Activated CD4-positive, alpha-beta T cell treated with anti-CD3 and anti-CD28 coated beads for 1 hour (primary cell): ENCODE data around the gene UBXN1.
"Not testable (repeated sequence)": the region's sequence is repeated elsewhere in the genome, so short reads cannot be mapped to it uniquely, and the experiment has no call there.

Experiments used
- DNase-seq: peaks from one replicate; pipeline ENCODE4 v3.0.0-alpha.2; 2020

Gene UBXN1

DNA sequence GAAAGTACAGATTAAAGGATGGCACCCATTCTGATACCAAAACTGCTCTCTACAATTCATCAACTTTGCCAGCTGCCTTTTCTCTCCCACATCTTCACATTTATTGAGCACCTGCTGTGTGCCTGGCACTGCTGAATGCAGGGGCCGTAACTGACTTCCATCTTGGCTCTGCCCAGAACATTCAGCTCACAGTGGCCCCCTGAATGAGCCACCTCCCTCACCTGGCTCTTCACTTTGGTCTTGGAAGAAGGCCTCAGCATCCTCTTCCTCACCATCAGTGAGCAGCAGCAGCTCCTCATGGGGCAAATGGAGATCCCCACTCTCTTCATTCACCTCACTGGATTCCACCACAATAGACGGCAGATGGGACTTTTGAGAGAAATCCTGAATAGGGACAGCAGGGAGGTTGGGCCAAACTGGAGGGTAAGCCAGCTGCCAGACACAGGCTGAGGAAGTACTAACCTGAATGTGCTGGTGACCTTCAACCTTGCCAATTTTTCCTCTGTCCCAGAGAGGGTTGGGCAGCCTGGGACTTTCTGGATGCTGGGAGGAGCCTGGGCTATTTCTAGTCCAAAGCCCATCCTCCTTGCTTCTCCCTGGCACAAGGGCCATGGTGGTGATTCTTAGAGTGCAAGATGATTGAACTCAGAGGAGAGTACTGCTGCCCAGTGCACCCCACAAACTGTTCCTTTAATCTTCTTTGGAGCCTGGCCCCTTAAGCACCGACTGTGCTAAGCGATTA is 9.3 kb downstream of the UBXN1 start:
- DNase-seq: no peak

DNA sequence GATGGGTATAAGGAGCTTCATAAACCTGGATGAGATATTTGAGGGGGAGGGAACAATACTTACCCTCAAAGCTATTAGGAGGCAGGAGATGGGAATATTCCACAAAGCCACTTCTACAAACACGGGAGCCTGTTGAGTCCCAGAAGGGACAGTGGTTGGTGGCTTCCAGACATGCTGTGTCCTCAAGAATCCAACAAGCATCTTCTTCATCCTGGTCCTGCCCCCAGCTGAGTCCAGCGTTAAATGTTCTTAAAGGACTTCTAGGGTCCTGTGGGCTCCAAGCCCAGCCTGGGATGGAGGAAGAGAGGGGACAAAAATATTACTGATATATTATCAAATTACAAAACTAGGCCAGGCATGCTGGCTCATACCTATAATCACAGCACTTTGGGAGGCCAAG is 11.4 kb downstream of the UBXN1 start:
- no peak for DNase-seq

DNA sequence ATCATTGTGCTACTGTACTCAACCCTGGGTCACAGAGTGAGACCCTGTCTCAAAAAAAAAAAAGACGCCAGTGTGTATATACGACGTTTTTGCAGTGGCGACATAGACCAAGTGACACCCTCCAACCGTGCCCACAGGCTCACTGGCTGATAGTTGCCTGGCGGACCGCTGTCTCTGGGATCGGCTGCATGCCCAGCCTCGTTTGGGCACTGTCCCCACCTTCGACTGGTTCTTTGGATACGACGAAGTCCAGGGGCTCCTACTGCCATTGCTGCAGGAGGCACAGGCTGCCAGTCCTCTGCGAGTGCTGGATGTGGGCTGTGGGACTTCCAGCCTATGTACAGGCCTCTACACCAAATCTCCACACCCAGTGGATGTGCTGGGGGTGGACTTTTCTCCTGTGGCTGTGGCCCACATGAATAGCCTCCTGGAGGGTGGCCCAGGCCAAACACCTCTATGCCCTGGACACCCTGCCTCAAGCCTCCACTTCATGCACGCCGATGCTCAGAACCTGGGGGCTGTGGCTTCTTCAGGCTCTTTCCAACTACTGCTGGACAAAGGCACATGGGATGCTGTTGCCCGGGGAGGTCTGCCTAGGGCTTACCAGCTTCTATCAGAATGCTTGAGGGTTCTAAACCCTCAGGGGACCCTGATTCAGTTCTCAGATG is 12.5 kb downstream of the UBXN1 start:
- DNase-seq: no peak

DNA sequence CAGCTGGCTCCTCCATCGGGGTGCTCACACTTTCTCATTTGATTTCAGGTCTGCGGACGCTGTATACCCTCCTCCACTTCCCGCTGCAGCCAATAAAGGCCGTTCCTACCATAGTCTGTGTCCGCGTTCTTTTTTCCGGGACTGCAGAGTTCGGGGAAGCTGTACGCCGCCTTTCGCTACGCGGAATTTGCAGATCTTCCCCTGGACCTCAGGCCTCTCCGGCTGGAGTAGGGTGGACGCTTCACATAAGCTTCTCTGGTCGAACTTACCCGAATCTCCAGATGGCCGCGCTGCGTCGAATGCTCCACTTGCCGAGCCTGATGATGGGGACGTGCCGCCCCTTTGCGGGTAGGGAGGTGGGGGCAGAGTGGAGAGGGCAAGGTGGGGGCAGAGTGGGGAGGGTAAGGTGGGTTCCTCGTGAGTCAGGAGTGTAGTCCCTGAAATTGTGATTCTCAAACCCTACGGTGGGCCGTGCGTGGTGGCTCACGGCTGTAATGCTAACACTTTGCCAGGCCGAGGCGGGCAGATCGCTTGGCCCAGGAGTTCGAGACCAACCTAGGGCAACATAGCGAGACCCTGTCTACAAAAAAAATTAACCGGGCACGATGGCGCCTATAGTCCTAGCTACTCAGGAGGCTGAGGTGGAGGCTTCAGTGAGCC is 13.1 kb downstream of the UBXN1 start:
- DNase-seq: peak; percentile 42

DNA sequence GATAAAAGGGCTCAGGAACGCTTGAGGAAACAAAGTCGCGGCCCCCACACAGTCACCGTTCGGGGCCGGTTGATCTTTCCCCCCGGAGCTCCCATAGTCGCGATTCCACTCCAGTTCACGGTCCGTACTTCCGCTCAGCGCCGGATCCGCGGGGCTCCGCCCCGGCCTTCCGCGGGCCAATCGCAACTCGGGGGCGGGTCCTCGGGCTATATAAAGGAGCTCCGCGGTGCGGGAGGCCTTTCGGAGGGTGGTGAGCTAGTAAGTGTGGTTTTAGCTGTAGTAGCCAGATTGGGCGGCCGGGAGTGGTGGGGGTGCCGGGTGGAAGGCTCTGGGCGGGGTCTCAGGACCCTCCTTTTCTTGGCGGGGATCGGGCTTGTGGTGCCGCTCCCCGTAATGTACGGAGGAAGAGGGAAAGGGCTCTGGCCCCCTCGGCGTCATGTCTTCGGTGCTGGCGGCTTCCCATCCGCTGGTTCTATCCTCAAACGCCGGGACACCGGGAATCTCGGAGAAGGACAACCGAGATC is 13.7 kb downstream of the UBXN1 start, which contains the start of the genes C11orf98 and CSKMT:
TSS of gene C11orf98 (minus strand) at position 136 of the 524 bp plus-strand sequence. CDS start at position 95, 41 bp downstream.
TSS of gene CSKMT (plus strand) at position 238 of the 524 bp plus-strand sequence. CDS start 568 bp downstream, outside the sequence.
- peak; percentile 94 for DNase-seq

DNA sequence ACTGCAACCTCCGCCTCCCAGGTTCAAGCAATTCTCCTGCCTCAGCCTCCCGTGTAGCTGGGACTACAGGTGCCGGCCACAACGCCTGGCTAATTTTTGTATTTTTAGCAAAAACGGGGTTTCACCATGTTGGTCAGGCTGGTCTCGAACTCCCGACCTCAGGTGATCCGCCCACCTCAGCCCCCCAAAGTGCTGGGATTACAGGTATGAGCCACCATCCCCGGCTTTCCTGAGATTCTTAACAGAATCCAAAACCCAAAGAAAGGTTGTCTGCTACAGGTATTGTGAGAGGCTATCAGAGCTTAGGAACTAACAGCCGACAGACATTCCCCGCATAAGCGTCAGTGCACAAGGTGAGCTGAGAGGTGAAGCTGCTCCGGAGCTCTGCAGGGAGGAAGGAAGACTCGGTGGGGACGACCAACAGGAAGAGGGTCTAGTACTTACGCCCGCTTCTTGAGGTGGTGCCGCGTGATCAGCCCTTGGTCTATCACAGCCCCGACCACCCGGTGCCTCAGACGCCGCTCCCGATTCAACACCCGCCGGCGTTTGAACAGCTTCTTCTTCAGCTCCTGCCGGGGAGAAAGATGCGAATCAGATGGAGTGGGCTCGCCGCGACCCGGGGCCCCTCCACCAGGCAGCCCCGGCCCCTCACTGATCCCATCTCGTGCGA is 14.3 kb downstream of the UBXN1 start:
- DNase-seq: peak; percentile 39

DNA sequence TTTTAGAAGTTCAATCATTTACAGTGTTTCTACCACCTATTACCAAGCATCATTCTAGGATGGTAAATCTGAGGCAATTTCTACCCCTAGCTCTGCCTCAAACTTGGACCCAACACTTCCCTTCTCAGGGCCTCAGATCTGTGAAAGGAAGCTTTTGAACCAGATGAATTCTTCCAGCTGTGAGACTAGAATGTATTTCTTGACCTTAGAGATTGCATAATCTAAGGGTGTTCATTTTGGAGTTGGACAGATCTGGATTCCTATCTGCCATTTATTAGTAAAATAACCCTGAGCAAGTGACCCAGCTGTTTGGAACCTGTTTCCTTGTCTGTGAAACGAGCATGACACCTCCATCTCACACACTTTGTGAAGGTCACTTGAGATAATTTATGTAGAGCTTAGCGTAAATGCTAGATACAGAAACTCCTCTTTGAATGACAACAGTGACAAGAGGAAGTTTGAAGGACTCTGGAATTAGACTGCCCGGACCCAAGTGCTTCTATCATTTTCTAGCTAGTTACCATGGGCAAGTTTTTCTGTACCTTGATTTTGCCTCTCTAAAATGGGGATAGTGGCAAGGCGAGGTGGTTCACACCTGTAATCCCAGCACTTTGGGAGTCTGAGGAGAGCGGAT is 22.0 kb downstream of the UBXN1 start:
- DNase-seq: no peak

DNA sequence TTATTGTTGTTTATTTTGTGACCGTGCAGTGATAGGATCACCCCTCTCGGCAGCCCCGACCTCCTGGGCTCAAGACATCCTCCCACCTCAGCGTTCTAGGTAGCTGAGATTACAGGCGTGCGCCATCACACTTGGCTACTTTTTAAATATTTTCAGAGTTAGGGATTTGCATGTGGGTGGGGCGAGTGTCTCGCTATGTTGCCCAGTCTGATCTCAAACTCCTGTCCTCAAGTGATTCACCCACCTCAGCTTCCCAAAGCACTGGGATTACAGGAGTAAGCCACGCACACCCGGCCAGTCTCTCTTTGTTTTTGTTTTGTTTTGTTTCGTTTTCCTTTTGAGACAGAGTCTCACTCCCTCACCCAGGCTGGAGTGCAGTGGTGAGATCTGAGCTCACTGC is 24.6 kb downstream of the UBXN1 start:
- DNase-seq: no peak

DNA sequence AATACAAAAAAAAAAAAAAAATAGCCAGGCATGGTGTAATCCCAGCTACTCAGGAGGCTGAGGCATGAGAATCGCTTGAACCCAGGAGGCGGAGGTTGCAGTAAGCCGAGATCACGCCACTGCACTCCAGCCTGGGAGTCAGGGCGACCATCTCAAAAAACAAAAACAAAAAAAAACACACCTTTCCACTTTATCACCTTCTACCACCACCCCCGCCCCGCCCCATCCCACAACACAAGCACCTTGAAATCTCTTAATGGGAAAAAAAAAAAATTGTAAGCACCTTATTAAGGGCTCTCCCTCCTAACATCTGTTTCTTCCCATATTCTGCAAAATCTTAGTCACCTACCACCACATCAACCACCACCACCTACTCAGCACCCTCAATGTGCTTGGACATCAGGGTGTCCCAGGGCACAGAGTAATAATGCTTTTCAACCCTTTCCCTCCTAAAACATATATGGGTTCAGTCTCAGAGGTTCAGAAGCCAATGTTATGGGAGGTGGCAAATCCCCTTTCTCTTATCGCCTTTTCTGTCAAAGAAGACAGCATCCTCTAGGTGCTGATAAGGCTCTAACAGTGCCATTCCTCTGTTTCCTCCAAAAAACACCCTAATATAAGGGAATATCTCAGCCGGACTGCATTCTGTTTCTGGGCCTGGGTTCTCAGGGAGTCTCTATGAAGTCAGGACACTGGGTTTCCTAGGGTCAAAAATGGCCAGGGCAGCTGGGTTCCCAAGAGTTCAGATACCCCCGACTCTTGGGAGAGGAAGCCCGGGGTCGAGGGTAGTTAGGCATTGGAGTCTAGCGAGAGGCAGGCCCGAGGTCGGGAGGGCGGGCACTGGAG is 26.5 kb downstream of the UBXN1 start:
- DNase-seq: no peak

DNA sequence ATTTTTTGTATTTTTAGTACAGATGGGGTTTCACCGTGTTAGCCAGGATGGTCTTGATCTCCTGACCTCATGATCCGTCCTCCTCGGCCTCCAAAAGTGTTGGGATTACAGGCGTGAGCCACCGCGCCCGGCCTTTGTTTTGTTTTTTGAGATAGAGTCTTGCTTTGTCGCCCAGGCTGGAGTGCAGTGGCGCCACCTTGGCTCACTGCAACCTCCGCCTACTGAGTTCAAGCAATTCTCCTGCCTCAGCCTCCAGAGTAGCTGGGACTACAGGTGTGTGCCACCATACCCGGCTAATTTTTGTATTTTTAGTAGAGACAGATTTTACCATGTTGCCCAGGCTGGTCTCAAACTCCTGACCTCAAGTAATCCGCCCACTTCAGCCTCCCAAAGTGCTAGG is 28.6 kb downstream of the UBXN1 start:
- not testable (repeated sequence) for DNase-seq

DNA sequence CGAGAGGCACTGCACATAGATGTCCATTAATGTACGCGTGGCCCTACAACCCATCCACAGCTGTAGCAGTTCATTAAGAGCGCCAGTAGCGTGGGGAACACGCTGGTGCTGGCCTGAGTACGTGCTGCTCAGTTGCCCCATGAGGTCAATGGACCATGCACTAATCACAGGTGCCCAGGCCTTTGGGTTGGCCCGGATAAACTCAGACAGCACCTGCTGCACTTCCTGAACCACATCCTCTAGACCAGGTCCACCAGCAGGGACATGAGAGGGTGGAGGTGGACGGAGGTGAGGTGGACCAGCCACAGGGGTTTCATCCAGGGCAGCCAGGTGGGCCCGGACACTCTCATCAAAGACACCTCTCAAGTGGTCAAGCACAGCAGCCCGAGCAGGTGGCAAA is 29.4 kb downstream of the UBXN1 start:
- no peak for DNase-seq

DNA sequence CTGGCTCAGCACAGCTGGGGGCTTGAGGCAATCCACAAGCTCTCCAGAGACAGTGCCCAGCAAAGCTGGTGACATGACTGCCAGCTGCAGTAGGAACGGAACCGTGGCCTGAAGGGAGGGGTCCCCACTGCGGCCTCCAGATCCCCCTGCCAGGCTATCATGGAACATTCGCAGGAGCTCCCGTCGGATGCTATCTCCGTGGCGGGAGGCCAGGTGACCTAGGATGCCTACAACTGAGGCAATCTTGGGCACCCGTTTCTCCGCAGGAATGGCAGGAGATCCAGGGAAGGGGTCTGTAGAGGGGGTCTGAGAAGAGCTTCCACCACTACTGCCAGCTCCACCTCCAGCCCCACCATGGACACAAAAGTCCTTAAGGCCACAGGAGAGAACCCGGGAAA is 29.9 kb downstream of the UBXN1 start:
- DNase-seq: no peak

DNA sequence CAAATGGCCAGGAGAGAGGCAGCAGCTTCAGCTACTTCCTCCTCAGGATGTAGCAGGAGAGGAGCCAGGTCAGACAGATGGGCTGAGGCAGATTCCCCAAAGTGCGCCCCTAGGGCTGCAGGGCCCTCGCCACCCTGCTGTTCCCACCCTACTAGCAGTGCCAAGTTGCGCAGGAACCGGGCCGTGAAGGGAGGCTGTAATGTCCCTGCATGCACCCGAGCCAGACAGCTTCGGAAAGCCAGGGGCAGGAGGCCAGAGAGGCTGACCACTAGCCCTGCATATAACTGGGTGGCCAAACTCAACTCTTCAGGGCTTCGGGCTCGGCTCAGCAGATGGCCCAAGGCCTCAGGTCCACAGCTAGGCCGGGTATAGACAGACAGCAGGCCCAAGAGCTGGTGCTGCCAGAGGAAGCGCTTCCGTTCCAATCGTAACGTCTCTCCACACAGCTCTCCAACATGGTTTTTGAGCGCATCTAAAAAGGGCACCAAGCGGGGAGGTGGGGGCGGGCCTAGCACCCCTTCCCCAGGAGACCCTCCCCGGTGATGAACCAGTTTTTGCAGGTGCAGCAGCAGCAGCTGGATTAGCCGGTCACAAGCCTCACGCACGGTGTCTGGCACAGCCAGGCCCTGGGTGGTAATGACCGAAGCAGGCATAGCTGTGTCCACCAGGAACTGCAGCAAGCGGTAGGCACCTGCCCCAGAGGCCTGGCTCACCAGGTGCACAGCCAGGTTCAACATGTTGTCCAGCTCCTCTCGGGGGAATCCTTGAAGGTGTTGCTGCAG is 30.5 kb downstream of the UBXN1 start:
- no peak for DNase-seq

DNA sequence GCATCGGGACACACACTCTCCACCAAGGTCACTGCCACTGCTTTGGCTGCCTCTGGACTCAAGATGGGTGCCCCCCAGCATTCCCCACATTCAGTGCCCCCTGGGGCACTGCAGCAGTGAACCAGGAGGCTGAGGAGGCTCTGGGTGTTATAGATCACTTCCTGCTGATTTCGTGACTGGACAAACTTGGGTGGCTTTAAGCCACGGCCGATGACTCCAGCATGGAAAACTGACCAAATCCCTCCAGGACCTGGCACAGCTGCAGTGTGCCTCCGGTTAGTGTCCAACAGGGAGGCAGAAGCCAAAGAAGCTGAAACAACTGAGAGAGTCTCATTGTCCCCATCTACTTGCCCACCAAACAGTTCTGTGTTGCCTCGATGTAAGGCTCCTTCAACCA is 31.3 kb downstream of the UBXN1 start:
- no peak for DNase-seq

DNA sequence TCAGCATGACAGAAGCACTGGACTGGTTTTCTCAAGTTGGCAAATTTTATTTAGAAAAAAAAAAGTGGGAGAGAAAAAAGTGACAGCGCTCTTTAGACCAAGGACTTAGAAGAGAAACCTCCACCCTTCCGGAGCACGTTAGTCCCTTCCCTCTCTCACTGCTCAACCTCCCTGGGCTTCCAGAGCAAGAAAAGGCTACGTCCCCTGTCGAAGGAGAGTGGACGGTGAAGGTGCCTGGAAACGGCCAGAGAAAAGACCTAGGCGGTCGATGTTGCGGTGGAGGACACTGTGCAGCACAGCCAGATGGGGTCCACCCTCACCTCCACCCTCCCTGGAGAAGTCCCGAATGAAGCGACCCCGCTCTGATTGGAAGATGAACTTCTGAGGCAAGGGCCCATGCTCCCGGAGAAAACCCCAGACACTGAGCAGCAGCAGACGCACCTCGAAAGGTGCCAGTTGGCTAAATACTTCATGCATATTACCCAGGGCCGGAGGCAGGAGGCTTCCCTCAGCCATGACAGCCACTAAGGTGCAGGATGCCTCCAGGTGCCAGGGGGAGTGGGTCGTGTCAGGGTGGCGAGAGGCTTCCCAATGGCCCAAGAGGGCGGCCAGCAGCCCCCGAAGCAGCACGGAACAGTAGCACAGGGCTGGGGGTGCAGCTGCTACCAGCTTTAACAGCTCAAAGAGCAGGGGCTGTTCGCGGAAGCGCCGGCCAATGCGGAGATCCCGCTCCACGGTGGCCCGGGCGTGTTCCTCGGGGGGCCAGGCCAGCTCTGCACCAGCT is 31.9 kb downstream of the UBXN1 start:
- no peak for DNase-seq

DNA sequence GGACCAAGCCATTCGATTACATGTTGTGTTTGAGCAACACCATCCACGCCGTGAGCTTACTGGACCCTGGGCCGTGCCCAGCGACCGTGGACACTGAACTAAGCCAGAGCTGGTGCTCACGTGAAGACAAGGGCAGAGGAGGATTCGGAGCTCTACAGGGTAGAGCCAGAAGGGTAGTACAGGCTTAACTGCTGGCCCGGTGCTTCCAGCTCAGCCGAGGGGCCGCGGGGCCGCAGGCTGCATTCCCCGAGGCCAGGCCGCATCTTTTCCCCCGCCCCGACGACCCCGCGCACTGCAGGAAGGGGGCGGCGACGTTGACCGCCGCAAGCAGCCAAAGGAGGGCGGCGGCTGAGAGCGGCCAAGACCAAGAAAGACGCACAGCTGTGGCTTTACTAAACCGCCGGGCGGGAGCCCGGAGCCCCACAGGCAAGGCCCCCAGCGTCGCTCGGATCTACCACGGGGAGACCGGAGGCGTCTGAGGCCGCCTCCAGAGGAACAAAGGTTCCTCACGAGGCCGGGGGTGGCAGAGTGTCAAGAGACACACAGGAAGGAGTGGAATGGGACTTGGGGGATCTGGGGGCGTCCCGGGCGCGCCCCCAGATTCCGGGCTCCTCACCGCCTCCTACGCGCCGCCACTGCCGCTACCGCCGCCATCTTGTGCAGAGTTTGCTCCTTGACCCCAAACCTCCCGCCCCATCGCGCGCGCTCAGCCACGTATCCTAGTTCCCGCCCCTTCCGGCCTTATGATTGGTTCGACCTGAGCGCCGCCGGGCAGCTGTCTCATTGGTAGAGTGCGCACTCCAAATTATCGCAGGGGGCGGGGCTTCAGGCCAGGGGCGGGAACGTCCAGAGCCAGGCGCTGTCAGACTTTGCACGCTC is 32.7 kb downstream of the UBXN1 start, which contains the start of gene GANAB:
TSS of gene GANAB (minus strand) at position 668 of the 879 bp plus-strand sequence. CDS start at position 654, 14 bp downstream.
- DNase-seq: peak; percentile 97

DNA sequence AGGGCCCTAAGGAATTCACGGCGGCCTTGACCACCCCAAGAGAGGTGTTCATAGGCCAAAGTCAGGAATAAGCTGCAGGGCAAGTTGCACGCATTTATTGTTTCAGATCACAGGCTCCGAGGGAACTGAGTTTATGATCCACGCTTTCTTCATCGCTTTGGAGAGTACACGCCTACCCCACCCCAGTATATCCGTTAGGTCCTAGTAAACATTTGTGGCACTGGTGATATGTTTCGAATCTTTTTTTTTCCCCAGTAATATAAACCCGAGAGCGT is 33.3 kb downstream of the UBXN1 start:
- DNase-seq: no peak

DNA sequence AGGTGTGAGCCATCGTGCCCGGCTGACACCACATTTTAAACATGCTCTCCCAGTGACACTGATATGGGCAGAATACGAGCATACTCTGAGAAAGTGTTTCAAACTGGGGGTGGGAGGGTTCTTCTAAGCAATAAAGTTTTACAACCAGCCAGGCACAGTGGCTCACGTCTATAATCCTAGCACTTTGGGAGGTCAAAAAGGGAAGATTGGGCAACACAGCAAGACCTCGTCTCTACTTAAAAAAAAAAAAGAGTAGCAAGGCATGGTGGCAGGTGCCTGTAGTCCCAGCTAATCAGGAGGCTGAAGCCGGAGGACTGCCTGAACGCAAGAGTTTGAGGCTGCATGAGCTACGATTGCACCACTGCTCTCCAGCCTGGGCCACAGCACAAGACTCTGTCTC is 34.7 kb downstream of the UBXN1 start:
- no peak for DNase-seq

DNA sequence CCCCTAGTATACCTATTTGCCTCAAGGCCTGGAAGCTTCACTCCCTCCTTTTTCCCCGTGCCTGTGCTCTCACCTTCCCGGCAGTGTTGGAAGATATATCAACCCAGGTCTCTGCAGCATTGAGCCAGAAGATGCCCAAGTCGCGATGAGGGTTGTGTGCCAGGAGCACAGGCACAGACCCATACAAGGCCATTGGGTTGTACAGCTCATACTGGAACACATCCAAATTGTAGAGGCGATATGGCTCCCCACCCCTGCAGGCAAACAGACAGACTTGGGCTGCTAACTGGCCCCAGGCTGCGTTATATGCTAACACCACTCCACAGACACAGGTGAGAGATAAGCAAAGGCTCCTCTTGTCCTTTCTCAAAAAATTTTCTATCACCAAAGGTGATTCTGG is 46.4 kb downstream of the UBXN1 start:
- DNase-seq: no peak
